NCI-H2029 (cell line): ENCODE results near the gene ETS2.
"Not testable (repeated sequence)": the region's sequence is repeated elsewhere in the genome, so short reads cannot be mapped to it uniquely, and the experiment has no call there.

Source experiments
- DNase-seq: peaks from one replicate; lab custom pipeline; 2025; lab: John Stamatoyannopoulos, UW

Gene ETS2

DNA sequence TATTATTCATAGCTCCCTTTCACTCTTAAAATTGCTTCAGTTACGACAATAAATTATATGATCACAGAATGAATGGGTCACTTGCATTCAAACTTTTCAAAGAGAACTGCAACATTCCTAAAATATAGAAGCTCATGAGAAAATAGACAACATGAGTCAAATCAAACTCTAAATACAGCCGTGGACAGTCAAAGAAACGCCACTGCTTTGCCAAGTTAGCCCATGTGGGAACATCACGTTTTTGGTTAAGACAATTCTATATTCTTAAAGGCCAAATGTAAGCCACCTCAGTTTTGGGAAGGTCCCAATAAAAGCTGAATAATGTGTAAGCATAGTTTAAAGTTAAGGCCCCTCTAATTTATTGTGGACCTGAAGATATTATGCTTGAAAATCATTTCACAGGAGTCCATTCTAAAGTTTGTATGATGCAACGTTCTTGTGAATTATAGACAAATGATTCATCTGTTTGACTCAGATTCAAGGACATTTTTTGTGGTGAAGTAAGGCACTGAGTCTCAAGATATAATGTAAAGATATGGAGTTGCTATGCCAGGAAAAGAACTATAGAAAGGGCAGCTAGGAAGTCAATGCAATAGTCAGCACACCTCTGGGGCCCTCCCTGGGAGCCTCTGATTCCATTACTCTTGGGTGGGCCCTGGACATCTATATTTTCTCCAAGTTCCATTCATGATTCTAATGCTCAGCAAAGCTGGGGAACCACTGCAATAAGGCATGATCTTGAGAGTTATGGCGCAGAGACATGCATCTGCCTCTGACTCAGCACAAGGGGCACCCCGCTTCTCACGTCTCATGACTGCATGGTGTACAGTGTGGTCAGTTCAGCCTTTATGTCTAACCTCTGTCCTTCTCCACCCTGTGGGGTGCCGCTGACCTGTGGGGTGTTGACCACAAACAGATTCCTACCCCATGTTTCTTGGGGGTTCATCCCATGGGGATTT, 33.9 kb downstream of the ETS2 start:
- no peak for DNase-seq

DNA sequence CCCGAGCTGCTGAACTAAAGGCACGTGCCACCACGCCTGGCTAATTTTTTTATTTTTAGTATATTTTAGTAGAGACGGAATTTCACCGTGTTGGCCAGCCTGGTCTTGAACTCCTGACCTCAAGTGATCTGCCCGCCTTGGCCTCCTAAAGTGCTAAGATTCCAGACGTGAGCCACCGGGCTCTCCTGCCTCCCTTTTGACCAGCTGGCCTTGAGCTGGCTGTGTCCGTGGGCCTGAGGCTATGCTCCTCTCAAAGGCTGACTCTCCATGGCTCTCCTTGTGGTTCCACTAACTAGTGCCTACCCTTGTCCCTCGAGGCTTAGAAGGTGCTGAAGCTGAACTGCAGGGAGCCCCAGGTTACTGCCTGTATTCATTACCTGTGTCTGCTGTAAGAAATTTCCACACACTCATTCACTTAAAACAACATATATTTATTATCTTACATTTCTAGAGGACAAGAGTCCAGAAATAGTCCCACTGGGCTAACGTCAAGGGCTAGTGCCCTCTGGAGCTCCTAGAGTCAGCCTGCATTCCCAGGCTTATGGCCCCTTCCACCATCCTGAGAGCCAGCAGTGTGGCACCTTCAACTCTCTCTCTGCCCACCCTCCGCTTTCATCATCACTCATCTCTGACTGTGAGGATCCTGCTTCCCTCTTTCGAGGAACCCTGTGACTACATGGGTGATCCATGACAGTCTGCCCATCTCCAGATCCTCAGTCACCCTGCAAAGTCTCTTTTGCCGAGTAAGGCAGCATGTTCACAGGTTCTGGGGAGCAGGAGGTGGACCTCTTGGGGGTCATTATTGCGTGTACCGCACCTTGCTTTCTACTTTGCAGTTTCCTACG, 34.9 kb downstream of the ETS2 start:
- DNase-seq, result no peak

DNA sequence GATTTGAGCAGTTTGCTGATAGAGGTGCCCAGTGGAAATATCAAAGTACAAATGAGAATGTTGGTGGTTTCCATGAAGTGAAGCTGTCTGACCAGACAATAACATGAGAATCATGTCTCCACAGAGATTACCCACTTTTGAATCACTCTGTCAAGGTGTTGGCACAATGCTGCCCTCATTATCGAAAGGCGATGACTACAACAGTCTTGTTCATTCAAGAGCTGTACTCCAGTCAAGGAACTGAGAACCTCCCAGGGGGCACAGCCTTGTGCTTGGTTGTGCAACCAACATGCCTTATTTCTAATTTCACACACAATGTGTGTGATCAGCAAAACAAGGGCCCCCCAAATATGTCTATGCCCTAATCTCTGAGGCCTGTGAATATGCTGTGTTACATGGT, 35.7 kb downstream of the ETS2 start:
- DNase-seq, result no peak

DNA sequence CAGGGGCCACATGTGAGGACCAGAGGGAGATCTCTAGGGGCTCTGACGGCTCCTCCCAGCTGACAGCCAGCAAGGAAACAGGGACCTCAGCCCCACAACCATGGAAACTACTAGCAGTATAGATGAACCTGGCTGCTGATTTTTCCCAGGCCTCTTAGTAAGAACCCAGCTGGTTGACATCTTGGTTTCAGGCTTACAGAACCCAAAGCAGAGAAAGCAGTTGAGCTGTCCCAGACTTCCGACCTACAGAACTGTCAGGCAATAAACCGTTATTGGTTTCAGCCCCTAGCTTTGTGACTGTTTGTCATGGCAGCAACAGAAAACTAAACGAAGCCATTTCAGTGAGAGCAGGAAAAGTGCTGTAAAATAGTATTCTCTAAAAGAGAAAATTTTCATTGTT, 36.4 kb downstream of the ETS2 start:
- DNase-seq, result no peak

DNA sequence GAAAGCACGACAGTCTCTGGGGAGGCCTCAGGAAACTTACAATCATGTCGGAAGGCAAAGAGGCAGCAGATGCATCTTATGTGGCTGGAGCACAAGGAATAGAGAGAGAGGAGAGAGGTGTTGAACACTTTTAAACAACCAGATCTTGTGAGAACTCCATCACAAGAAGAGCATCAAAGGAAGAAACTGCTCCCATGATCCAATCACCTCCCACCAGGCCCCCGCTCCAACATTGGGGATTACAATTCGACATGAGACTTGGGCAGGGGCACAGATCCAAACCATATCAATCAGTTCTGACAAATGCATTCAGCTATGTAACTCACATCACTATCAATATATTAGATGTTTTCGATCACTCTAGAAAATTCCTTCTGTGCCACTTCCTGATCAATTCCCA, 37.6 kb downstream of the ETS2 start:
- no peak for DNase-seq

DNA sequence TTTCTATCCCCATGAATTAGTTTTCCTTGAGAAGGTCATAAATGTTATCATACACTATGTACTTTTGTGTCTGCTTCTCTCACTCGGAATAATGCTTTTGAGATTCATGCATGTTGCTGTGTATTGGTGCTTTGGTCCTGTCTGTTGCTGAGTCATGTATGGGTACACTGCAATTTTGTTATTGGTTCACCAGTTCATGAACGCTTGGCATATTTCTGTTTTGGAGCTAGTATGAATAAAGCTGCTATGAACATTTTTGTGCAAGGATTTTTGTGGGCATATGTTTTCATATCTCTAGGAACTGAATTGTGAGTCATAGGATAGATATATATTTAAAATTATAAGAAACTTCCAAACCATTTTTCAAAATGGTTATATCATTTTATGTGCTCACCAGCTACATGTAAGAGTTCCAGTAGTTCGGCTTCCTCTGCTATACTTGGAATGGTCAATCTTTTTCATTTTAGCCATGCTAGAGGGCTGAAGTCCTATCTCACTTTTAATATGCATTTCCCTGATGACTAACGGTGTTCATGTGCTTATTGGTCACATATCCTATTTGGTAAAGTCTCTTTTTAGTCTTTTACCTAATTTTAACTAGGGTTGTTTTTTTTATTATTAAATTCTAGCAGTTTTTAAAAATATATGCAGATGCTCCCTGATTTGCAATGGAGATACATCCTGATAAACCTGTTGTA, 38.2 kb downstream of the ETS2 start:
- DNase-seq, result no peak

DNA sequence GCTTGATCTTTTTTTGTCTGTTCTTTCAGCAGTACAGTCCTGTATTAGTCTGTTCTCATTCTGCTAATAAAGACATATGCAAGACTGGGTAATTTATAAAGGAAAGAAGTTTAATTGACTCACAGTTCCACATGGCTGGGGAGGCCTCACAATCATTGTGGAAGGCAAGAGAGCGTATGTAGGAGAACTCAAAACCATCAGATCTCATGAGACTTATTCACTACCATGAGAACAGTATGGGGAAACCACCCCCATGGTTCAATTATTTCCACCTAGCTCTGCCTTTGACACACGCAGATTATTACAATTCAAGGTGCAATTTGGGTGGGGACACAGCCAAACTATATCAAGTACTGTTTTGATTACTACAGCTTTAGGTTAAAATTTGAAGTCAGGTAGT, 39.6 kb downstream of the ETS2 start:
- not testable (repeated sequence) for DNase-seq

DNA sequence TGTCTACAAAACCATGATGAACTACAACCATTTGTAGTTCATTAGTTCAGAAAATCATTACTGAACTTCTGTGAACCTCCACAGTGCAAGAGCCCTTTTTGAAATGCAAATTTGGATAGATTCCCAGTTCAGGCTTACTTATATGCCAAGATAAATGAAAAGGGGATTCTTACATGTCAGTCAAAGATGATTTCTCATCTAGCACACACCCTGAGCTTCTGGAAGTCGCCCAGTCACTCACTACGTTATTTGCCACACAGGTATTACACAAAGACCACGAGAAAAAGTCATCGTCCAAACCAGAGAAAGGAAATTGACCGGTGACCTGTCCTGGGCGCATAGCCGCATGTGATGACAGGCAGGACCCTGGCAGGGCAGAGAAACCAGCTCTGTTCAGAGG, 41.8 kb downstream of the ETS2 start:
- no peak for DNase-seq

DNA sequence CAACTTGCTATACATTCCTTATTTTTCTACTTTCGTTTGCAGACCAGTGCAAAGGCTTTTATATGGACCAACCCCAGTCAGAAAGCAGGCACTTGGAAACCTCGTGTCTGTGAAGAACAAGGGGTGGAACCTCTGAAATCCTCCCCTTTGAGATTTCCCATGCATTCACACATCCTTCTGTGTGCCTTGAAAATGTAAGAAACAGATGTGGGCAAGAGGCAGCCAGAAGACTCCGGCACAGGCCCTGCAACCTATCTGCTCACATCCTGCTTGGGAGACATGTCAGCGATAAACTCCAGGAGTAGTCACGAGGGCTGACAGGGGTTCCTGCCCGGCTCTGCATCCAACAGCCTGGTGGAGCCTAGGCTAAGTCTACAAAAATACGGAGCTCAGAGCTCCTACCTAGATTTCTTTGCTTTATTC, 42.5 kb downstream of the ETS2 start:
- DNase-seq, result no peak

DNA sequence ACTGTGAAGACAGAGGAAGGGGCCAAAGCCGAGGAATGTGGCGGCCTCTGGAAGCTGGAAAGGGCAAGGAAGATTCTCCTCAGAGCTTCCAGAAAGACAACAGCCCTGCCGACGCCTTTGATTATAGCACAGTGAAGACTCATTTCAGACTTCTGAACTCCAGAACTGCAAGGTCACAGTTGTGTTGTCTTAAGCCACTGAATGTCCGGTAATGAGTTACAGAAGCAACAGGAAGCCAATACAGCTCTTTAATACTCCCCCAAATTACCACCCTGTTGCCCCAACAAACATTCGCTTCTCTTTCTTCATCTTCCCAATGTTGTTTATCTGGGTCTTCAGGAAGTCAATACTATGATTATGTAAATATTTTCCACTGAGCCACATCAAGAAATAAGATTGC, 44.0 kb downstream of the ETS2 start:
- no peak for DNase-seq

DNA sequence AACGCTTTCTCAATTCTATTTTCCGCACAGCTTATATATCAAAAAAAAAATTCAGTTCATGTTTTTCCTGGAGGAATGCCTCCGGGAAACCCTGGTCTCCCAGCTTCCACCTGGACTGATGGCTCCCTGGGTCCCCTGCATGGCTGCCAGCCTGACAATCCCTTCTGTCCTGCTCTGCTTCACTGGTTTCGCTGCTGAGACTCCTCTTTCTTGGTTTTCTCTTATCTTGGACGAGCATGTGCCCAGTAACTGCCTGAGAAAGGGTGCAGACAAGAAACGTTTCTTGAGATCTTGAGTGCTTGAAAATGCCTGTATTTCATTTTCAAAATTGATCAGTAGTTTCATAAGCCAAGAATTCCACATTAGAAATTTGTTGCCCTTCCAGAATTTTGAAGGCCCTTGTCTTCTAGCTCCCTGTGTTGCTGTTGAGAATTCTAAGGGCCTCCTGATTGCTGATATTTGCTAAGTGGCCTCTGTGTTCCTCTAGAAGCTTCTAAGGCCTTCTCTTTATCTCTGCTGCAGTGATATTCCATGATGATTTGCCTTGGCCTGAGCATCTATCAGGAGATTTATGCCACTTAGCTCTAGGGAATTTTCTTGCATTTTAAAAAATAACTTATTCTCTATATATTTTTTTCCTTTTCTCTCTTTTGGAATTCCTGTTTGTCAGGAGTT, 44.7 kb downstream of the ETS2 start:
- DNase-seq, result no peak

DNA sequence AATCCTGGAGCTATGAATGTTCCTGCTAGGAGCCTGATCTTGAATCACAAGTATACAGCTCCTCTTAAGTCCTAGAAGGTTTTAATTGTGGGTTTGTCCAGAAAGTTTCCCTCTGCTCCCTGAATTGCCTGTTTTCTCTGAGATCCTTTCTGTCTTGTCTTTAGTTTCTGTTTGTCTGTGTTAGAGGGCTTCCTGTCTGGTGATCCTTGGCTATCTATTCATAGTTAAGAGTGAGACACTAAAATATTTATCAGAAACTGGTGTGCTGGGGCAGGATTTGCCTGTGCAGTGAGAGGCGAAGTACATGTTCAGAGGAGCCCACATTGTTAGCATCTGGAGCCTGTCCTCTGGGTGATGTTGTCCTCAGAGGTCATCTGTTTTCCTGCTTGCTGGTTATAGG, 45.4 kb downstream of the ETS2 start:
- DNase-seq, result no peak

DNA sequence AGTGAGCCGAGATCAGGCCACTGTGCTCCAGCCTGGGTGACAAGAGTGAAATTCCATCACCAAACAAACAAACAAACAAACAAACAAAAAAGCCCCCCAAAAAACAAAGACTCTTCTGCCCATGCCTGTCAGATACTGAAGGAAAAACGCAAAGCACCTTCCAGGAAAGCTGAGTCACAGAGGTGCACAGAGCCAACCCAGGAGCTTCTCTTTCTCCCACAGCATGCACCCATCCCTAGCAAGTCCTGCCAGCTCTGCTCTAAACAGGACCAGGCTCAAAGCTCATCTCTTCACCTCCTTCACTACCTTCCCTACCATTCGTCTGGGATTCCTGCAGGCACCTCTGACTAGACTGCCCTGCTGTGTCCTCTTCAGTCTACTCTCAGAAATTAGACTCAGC, 46.5 kb downstream of the ETS2 start:
- DNase-seq, result no peak

DNA sequence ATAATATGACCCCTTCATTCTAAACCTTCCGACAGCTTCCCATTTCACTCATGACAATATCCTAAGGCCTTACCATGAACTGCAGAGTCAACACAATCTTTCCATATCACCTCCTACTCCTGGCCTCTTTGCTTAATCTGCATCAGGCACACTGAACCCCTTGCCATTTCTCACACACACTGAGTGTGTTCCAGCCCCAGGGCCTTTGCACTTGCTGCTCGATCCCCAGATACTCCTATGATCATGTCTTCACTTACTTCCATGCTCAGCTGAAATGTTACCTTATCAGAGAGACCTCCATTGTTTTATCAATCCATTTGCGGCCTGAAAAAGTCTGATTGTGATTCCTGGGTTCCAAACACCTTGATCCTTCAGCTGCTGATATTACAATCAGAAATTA, 47.0 kb downstream of the ETS2 start:
- no peak for DNase-seq

DNA sequence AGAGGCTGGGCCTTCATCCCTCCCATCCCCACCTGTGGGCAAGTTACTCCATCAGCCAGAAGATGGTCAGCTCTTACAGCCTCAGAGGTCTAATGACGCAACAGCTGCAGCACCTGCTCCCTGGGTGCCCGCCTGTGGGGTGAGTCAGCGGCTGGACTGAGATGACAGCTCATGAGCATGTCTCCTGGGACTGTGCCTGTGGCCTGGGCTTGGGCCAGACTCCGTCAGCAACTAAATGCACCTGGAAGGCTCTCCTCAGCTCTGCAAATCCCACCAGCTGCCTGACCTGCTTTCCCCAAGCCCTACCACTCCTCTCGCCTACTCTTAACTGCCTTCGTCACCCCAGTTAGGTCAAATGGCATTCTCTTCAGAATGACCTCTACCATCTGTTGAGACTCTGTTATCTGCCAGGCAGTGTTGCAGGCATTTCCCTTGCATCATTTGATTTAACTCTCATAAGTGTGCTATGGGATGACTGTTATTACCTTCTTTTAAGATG, 47.7 kb downstream of the ETS2 start:
- peak; percentile 79 for DNase-seq

DNA sequence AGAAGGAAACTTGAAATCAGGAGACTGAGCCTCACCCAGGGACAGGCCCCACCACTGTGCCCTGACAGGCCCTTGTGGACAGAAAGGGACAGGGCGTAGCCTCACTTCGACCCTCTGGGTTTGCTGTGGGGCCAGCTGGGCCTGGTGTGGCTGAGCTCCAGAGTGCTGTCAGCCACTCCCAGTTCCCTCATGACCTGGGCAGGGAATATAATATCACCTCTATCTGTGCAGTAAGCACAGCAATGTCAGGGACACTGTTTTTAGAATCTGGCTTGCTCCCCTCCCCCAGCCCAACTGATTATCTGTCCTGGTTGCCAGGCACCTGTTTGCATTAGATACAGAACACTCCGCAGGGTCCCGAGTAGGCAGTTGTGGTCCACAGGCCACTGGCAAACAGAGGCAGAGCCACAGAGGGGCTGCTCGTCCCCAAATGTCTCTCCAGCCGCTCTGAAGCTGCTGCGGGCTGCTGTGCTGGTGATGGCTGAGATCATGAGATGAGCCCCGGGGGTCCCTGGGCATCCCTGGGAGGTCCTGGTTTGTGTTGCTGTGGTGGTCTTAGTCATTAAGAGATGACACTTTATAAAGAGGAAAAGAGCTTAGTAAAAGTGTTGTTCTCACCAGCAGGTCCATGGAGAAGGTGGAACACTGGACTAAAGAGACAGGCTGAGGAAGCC, 51.6 kb downstream of the ETS2 start:
- DNase-seq, result no peak

DNA sequence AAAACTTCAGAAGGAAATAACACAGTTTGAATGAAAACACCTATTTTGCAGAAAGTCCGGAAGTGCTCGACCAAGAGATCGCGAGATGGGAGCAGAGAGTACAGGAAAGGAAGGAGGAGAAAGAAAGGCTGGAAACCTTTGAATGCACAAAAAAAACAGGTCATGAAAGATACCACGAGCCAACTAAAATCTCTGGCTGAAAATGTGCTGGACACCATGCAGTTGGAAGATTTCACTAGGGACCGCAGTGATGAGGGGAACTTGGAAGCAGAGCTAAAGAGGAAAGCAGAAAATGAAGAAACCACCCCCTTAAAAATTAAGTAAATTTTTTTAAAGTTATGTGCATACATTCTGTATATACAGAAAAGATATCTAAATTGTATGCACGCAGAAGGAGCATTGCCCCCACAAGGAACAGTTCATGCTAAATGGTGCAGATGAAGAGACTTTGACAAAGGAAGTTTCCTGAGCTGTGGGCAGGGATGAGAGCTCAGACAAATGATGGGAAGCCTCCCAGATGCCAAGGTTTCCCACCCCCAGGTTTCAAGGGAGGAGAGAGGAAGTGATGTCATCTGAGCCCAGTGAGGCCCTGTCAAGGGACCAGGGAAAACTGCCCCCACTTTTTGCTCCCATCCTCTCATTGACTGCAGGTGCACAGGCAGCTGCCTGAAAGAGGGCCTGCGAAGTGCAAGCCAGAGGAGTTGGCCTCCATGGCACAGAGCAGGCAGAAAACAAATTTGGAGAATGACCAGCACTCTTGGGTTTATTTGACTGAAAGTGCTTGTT, 52.5 kb downstream of the ETS2 start:
- DNase-seq, result peak; percentile 6

DNA sequence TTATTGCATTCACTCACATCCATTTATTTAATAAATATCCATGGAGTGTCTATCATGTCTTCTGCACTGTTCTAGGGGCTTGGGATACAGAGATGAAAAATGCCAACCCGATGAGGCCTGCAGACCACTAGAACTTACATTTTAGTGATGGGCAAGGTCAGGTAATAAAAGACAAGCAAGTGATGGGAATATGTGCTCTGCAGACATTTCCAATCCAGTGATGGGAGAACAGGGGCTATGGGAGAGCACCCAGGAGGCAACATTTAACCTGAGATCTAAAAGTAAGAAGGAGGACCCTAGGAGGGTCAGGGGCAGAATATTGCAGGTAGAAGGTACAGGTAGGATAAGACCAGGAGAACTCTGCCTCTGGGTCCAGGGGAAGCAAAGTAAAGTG, 53.1 kb downstream of the ETS2 start:
- DNase-seq, result no peak

DNA sequence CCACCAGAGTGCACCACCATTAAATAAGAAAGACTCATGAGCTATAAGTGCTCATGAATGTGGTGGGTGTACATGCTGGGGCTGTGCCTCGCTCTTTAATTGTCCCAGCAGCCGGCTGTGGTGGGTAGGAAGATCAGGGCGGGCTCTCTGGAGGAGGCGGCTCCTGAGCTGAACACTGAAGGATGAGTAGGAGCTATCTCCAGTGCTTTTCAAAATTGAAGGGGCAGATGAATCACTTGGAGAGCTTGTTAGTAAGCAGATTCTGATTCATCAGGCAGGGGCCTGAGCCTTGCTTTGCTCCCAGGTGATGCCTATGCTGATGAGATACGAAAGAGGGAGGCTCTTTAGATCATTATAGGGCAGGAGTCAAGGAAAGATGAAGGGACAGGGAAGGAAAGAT, 54.1 kb downstream of the ETS2 start:
- DNase-seq, result no peak

DNA sequence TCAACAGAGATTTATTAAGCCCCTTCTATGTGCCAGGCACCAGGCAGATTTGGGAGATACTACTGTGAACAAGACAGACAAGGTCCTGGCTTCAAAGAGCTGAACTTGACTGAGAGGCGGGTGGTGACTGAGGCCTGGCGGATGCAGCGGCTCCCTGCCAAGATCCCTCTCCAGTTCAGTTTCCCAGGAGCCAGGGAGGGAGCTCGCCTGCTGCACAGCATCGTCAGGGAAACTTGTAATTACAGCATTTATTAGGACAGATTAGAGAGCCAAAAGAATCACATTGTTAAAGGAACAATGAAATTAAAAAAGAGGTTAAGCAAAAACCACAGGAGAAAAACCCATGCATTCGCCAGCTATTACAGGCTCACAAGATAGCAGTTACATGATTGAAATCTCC, 55.3 kb downstream of the ETS2 start:
- DNase-seq, result no peak
